Stimulated activated effector memory CD8-positive, alpha-beta T cell treated with anti-CD3 and anti-CD28 coated beads, Interleukin-12 subunit alpha, Interleukin-12 subunit beta, amount 100 ng/mL, for 72 hours (primary cell): ENCODE results near the gene SNX22.

ENCODE experiments used
- ATAC-seq: fragments of 150-1000 bp; cut with Tn5 transposase; 2 replicates; pipeline ENCODE4 v1.10.0; 2021
- DNase-seq, 2 donors: peaks; one replicate each; pipeline ENCODE4 v3.0.0; 2021 to 2022; ENCODE audit warnings: low spot score in 2 of 2
- H3K27ac Mint-ChIP-seq: one replicate; pipeline ENCODE4 v1.8.0; 2022; ENCODE audit warnings: mild to moderate bottlenecking, mixed read lengths
- H3K36me3 Mint-ChIP-seq: one replicate; pipeline ENCODE4 v1.8.0; 2022; ENCODE audit warnings: mild to moderate bottlenecking, mixed read lengths
- H3K4me1 Mint-ChIP-seq: one replicate; pipeline ENCODE4 v1.8.0; 2022; ENCODE audit warnings: mixed read lengths
- H3K4me3 Mint-ChIP-seq: one replicate; pipeline ENCODE4 v1.8.0; 2022; ENCODE audit warnings: mild to moderate bottlenecking, mixed read lengths
- H3K9me3 Mint-ChIP-seq: one replicate; pipeline ENCODE4 v1.8.0; 2022; ENCODE audit warnings: mixed read lengths

Gene SNX22

GRCh38 chr15:64197425-64197824 is 45.9 kb downstream of the SNX22 start:
- Mint-ChIP-seq H3K36me3 (peaks cover 86% of the 10 kb centered on the region), H3K9me3 (no peaks in the 10 kb centered on the region), H3K27ac (no peak overlapping the region), H3K4me1 (no peaks in the 10 kb centered on the region), H3K4me3 (no peak overlapping the region)
- no peak for ATAC-seq
- no peak for DNase-seq

GRCh38 chr15:64205202-64205601 is 53.7 kb downstream of the SNX22 start:
- H3K36me3 Mint-ChIP-seq = peaks cover 62% of the 10 kb centered on the region
- H3K4me3 Mint-ChIP-seq = no peak overlapping the region
- no peak overlapping the region for H3K27ac Mint-ChIP-seq
- ATAC-seq (no peak), DNase-seq (no peak)
- H3K4me1 Mint-ChIP-seq = peaks cover 5% of the 10 kb centered on the region
- no peaks in the 10 kb centered on the region for H3K9me3 Mint-ChIP-seq
